ENCODE data around the gene ACSL3. TPM values are rescaled to one million over a fixed set of nuclear protein-coding genes. Genes with fewer than 3 reads are reported as not detected.
"Not testable (repeated sequence)": the region's sequence is repeated elsewhere in the genome, so short reads cannot be mapped to it uniquely, and the experiment has no call there.

Gene ACSL3
- total RNA-seq, 1 experiment from 2014 or later: 85.2 TPM

DNA sequence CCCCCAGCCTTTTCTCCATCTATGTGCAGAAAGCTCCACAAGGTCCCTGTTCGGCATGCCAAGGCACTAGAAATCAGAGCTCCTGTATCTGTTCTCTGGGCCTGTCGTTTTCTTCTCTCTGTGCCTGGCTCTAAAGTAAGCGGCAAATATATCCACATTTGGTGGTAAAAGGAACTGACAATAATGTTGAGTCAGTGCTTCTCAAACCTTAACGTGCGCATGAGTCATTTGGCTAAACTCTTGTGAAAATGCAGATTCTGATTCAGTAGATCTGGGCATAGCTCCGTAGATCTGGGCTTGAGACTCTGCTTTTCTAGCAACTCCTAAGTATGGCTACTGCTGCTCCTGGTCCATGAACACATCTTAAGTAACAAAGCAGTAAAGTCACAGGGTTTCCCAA lies 16.5 kb upstream of the ACSL3 start:
- ATAC-seq: peak; percentile 72
- Histone ChIP-seq H3K36me3 (ENCODE audit: control insufficient read depth, insufficient read depth, low read length) (no peaks in the 10 kb centered on the region), H3K27ac (ENCODE audit: low read length) (no peak overlapping the region), H3K9me3 (ENCODE audit: control insufficient read depth, insufficient read depth, low read depth, low read length) (no peaks in the 10 kb centered on the region), H3K27me3 (ENCODE audit: control insufficient read depth, insufficient read depth, low read length) (no peaks in the 10 kb centered on the region), H3K4me3 (ENCODE audit: low read depth in 2 of 2, low read length in 2 of 2) (peak overlapping the region in 1 of 2 experiments; percentile 22; a peak in 2 of 4 replicates), H3K4me1 (ENCODE audit: control insufficient read depth, insufficient read depth, low read length) (no peaks in the 10 kb centered on the region)
- intact Hi-C loops (cut with micrococcal nuclease; ENCODE audit: unreplicated experiment) (no loop called here), in situ Hi-C loops (cut with HindIII; ENCODE audit: low pct_unique_long_range_greater_than_20kb, low sequenced_read_pairs) (no loop called here)
- CTCF ChIA-PET: interaction anchor here (0.6 kb wide), 1 partner anchor 840 kb away, joined by 5 read pairs; no protein-coding TSS in a partner anchor
- TF ChIP-seq, protein P1, sequence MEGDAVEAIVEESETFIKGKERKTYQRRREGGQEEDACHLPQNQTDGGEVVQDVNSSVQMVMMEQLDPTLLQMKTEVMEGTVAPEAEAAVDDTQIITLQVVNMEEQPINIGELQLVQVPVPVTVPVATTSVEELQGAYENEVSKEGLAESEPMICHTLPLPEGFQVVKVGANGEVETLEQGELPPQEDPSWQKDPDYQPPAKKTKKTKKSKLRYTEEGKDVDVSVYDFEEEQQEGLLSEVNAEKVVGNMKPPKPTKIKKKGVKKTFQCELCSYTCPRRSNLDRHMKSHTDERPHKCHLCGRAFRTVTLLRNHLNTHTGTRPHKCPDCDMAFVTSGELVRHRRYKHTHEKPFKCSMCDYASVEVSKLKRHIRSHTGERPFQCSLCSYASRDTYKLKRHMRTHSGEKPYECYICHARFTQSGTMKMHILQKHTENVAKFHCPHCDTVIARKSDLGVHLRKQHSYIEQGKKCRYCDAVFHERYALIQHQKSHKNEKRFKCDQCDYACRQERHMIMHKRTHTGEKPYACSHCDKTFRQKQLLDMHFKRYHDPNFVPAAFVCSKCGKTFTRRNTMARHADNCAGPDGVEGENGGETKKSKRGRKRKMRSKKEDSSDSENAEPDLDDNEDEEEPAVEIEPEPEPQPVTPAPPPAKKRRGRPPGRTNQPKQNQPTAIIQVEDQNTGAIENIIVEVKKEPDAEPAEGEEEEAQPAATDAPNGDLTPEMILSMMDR (IDR thresholded peaks at IDR 0.05): no peak
- TF ChIP-seq, protein P2, sequence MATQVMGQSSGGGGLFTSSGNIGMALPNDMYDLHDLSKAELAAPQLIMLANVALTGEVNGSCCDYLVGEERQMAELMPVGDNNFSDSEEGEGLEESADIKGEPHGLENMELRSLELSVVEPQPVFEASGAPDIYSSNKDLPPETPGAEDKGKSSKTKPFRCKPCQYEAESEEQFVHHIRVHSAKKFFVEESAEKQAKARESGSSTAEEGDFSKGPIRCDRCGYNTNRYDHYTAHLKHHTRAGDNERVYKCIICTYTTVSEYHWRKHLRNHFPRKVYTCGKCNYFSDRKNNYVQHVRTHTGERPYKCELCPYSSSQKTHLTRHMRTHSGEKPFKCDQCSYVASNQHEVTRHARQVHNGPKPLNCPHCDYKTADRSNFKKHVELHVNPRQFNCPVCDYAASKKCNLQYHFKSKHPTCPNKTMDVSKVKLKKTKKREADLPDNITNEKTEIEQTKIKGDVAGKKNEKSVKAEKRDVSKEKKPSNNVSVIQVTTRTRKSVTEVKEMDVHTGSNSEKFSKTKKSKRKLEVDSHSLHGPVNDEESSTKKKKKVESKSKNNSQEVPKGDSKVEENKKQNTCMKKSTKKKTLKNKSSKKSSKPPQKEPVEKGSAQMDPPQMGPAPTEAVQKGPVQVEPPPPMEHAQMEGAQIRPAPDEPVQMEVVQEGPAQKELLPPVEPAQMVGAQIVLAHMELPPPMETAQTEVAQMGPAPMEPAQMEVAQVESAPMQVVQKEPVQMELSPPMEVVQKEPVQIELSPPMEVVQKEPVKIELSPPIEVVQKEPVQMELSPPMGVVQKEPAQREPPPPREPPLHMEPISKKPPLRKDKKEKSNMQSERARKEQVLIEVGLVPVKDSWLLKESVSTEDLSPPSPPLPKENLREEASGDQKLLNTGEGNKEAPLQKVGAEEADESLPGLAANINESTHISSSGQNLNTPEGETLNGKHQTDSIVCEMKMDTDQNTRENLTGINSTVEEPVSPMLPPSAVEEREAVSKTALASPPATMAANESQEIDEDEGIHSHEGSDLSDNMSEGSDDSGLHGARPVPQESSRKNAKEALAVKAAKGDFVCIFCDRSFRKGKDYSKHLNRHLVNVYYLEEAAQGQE (IDR thresholded peaks at IDR 0.05; ENCODE audit: insufficient read depth in 1 of 2, low read depth in 2 of 2, low read length in 1 of 2): no peak
- TF ChIP-seq POLR2AphosphoS5 (IDR thresholded peaks at IDR 0.05; ENCODE audit: low read depth, low read length): no peak
- TF ChIP-seq SIN3A (IDR thresholded peaks at IDR 0.05; ENCODE audit: borderline replicate concordance, insufficient read depth, low read depth, low read length): no peak
- no peak for TF ChIP-seq TCF7L2 (IDR thresholded peaks at IDR 0.05; ENCODE audit: low read depth, low read length)
- POLR2A ChIA-PET: no interaction called here
- peak; percentile 80 for DNase-seq (ENCODE audit: low read depth, low spot score)
- BruUV-seq (replicated peaks): no TSS peak

DNA sequence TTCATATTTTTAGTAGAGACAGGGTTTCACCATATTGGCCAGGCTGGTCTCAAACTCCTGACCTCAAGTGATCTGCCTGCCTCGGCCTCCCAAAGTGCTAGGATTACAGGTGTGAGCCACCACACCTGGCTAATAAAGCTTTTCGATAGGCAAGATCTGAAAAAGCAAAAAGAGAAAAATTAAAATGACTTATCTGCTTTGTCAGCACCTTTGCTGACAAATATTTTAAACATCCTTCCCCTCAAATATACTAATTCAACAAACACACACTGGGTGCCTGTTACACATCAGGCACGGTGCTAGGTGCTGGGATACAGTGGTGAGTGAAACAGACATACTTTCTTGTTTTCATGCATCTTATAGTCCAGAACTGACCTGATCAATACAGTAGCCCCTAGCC lies 15.5 kb upstream of the ACSL3 start:
- CTCF ChIA-PET; H3K36me3 ChIP-seq (ENCODE audit: control insufficient read depth, insufficient read depth, low read length); ATAC-seq; H3K4me3 ChIP-seq (ENCODE audit: low read depth in 2 of 2, low read length in 2 of 2); H3K27me3 ChIP-seq (ENCODE audit: control insufficient read depth, insufficient read depth, low read length); DNase-seq (ENCODE audit: low read depth, low spot score); H3K27ac ChIP-seq (ENCODE audit: low read length); in situ Hi-C loops (cut with HindIII; ENCODE audit: low pct_unique_long_range_greater_than_20kb, low sequenced_read_pairs); POLR2A ChIA-PET; BruUV-seq (replicated peaks); H3K4me1 ChIP-seq (ENCODE audit: control insufficient read depth, insufficient read depth, low read length); H3K9me3 ChIP-seq (ENCODE audit: control insufficient read depth, insufficient read depth, low read depth, low read length); intact Hi-C loops (cut with micrococcal nuclease; ENCODE audit: unreplicated experiment): not testable (repeated sequence)

DNA sequence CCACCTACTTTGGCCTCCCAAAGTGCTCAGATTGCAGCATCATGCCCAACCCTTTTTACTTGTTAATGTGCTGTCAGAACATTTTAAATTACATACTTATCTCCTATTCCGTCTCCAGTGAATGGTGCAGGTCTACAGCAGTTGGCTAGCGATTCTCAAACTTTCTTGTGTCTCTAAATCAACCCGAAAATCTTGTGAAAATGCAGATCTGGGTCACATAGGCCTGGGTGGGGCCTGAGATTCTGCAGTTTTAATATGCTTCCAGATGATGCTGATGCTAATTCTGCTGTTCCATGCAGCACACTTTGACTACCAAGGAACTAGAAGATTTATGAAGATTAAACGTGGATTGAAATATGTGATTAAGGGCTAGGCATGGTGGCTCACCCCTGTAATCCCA lies 14.8 kb upstream of the ACSL3 start:
- Histone ChIP-seq H3K9me3 (ENCODE audit: control insufficient read depth, insufficient read depth, low read depth, low read length) (no peaks in the 10 kb centered on the region), H3K27me3 (ENCODE audit: control insufficient read depth, insufficient read depth, low read length) (no peaks in the 10 kb centered on the region), H3K27ac (ENCODE audit: low read length) (no peak overlapping the region), H3K36me3 (ENCODE audit: control insufficient read depth, insufficient read depth, low read length) (no peaks in the 10 kb centered on the region), H3K4me1 (ENCODE audit: control insufficient read depth, insufficient read depth, low read length) (no peaks in the 10 kb centered on the region), H3K4me3 (ENCODE audit: low read depth in 2 of 2, low read length in 2 of 2) (no peak overlapping the region)
- DNase-seq (ENCODE audit: low read depth, low spot score): no peak
- ATAC-seq: no peak
- TF ChIP-seq POLR2AphosphoS5 (IDR thresholded peaks at IDR 0.05; ENCODE audit: low read depth, low read length) (no peak), TCF7L2 (IDR thresholded peaks at IDR 0.05; ENCODE audit: low read depth, low read length) (no peak), SIN3A (IDR thresholded peaks at IDR 0.05; ENCODE audit: borderline replicate concordance, insufficient read depth, low read depth, low read length) (no peak)
- TF ChIP-seq, protein P1 (IDR thresholded peaks at IDR 0.05): no peak
- TF ChIP-seq, protein P2 (IDR thresholded peaks at IDR 0.05; ENCODE audit: insufficient read depth in 1 of 2, low read depth in 2 of 2, low read length in 1 of 2): no peak
- ChIA-PET CTCF (no interaction called here), POLR2A (no interaction called here)
- no TSS peak for BruUV-seq (replicated peaks)
- intact Hi-C loops (cut with micrococcal nuclease; ENCODE audit: unreplicated experiment): no loop called here
- in situ Hi-C loops (cut with HindIII; ENCODE audit: low pct_unique_long_range_greater_than_20kb, low sequenced_read_pairs): no loop called here

DNA sequence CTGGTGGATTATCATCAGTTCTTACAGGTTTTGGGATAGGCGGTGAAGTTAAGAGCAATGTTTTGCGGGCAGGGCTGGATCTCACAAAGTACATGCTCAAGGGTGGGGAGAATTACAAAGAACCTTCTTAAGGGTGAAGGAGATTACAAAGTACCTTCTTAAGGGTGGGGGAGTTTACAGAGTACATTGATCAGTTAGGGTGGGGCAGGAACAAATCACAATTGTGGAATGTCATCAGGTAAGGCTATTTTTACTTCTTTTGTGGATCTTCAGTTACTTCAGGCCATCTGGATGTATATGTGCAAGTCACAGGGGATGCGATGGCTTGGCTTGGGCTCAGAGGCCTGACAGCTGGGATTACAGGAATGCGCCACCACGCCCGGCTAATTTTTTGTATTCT lies 12.8 kb upstream of the ACSL3 start:
- H3K4me3 ChIP-seq (ENCODE audit: low read depth in 2 of 2, low read length in 2 of 2); H3K9me3 ChIP-seq (ENCODE audit: control insufficient read depth, insufficient read depth, low read depth, low read length); POLR2A ChIA-PET; BruUV-seq (replicated peaks); H3K4me1 ChIP-seq (ENCODE audit: control insufficient read depth, insufficient read depth, low read length); in situ Hi-C loops (cut with HindIII; ENCODE audit: low pct_unique_long_range_greater_than_20kb, low sequenced_read_pairs); DNase-seq (ENCODE audit: low read depth, low spot score); H3K27ac ChIP-seq (ENCODE audit: low read length); H3K27me3 ChIP-seq (ENCODE audit: control insufficient read depth, insufficient read depth, low read length); H3K36me3 ChIP-seq (ENCODE audit: control insufficient read depth, insufficient read depth, low read length); ATAC-seq; CTCF ChIA-PET; intact Hi-C loops (cut with micrococcal nuclease; ENCODE audit: unreplicated experiment): not testable (repeated sequence)

Data from Panc1 (cell line).